ENCODE measurements around the gene FKBP1A.

FKBP1A gene

DNA sequence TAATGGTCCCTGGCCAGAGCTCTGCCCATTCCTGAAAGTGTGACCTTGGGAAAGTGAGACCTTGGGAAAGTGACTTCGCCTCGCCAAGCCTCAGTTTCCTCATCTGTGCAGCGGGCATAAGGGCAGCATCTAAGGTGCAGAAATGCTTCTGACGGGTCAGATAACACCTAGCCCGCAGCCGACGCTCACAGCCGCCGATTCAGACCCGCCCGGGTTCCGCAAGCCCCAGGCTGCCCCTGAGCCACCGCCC is 486 bp downstream of the FKBP1A start:
- DNase-seq (ENCODE audit: low spot score), result no peak
- H3K27ac ChIP-seq, result peak overlapping the region; percentile 66 to 74
- H3K4me3 ChIP-seq, result peak overlapping the region; percentile 90
- TF ChIP-seq, protein P1, sequence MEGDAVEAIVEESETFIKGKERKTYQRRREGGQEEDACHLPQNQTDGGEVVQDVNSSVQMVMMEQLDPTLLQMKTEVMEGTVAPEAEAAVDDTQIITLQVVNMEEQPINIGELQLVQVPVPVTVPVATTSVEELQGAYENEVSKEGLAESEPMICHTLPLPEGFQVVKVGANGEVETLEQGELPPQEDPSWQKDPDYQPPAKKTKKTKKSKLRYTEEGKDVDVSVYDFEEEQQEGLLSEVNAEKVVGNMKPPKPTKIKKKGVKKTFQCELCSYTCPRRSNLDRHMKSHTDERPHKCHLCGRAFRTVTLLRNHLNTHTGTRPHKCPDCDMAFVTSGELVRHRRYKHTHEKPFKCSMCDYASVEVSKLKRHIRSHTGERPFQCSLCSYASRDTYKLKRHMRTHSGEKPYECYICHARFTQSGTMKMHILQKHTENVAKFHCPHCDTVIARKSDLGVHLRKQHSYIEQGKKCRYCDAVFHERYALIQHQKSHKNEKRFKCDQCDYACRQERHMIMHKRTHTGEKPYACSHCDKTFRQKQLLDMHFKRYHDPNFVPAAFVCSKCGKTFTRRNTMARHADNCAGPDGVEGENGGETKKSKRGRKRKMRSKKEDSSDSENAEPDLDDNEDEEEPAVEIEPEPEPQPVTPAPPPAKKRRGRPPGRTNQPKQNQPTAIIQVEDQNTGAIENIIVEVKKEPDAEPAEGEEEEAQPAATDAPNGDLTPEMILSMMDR (IDR thresholded peaks at IDR 0.05), result no peak

DNA sequence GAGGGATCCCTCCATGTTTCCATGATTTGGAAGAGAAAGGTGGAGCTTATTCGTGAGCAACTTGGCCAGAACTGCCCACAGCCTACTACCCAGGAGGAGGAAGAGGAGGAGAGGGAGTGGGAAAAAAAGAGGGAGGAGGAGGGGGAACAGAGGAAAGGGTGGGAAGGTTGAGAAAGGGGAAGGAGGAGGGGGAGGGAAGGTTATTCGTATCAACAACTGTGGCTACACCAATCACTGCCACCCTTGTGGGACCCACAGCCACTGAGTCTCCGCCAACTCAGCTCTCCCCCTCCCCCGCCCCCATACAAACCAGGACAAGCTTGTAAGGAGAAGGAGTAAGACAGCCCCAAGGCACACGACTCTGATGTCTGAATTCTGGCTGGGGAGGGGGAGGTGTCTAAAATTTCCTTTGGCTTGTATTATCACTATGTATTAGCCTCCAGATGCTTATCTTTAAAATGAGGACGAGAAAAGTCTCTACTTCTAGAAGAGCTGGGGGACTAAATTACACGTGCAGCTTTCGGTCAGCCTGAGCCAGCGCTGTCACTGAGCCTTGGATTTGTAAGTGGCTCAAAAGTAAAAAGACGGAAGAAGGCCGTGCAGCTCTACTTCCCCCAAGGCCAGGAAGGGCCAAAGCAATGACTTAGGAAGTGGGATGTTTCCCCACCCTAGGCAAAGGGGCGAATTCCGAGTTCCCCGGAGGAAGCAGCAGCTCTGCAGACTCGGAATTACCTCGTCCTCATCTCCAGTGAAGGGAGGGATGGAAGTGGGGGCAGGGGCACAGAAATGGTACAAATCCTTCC is 1.0 kb downstream of the FKBP1A start:
- no peak for DNase-seq (ENCODE audit: low spot score)
- H3K27ac ChIP-seq, result peak overlapping the region; percentile 66 to 74
- peak overlapping the region; percentile 90 for H3K4me3 ChIP-seq
- TF ChIP-seq, protein P1 (IDR thresholded peaks at IDR 0.05), result no peak

DNA sequence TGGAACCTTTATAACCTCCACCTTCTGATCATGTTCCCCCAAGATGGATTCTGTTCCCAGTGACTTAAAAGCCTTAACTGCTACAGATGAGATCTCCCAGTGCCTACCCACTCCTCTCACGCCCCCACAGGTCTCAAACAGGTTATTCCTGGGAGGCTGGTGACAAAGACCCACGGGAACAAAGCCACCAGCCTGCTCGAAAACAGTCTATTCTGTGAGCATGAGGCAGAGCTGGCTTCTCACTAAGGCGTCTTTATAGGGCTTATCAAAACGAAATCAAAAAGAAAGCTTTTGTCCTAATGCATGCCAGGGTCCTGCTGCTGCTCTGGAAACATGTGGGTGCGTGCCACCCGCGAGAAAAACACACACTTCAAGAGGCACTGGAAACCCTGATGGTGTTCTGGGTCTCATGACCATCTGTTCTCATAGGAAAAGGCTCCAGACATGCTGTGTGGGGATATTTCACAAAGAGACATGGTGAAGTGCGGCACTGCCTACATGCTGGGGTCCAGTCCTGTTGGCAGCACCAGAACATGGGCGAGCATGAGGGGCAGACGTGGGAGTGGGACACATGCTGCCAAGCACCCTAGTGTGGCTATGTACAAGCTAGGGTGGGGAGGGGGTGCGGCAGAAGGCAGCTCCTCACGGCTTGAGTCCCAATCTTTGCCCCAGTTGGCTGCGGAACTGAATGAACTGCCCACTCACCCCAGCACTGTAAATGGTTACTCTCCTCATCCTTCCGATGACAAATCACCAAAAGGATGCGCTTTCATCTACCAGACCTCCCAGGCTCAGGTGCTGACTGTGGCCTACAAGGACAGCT is 2.1 kb downstream of the FKBP1A start:
- no peak for DNase-seq (ENCODE audit: low spot score)
- Histone ChIP-seq H3K4me3 (peak overlapping the region; percentile 90), H3K27ac (peak overlapping the region in 1 of 2 donors; percentile 74)
- TF ChIP-seq, protein P1 (IDR thresholded peaks at IDR 0.05), result no peak

DNA sequence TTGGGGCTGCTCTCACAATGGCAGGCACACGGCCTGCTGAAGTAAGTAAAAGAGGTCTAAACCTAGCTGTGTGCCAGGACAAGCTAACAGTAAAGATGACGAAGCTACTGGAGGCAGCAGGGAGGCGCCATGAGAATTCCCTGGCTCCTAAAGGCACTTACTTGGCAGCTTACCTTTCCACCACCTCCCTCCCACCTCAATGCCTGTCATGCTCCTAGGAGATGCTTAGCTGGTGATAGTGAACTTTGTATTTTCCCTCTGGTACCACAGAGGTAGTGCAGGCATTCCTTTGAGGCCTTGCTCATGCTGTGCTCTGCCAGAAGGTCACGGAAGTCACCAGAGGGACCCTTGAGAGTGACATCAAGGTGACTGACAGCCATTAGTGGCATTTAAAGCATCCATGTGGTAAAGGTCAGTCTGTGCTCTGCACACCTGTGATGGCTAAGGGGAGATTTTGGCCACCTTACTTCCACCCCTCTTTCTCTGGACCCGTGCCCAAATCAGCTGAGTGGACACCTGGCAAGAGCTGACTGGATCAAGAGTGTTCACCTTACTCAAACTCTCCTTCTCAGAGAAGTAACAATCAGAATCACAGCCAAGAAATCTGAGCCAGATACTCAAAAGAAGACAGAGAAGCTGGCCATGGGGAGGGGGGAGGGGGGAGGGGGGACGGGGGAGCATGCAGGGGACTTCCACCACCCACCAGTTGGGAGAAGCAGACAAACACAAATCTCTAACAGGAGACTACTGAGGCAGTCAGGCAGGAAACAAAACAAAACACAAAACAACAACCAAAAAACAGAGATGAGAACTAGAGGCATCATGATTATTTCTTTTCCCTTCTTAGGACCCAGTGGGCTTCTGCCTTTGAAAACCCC is 2.9 kb downstream of the FKBP1A start:
- DNase-seq (ENCODE audit: low spot score), result no peak
- H3K4me3 ChIP-seq, result peak overlapping the region; percentile 90
- H3K27ac ChIP-seq, result peak overlapping the region; percentile 38 to 74
- TF ChIP-seq, protein P1 (IDR thresholded peaks at IDR 0.05), result no peak

DNA sequence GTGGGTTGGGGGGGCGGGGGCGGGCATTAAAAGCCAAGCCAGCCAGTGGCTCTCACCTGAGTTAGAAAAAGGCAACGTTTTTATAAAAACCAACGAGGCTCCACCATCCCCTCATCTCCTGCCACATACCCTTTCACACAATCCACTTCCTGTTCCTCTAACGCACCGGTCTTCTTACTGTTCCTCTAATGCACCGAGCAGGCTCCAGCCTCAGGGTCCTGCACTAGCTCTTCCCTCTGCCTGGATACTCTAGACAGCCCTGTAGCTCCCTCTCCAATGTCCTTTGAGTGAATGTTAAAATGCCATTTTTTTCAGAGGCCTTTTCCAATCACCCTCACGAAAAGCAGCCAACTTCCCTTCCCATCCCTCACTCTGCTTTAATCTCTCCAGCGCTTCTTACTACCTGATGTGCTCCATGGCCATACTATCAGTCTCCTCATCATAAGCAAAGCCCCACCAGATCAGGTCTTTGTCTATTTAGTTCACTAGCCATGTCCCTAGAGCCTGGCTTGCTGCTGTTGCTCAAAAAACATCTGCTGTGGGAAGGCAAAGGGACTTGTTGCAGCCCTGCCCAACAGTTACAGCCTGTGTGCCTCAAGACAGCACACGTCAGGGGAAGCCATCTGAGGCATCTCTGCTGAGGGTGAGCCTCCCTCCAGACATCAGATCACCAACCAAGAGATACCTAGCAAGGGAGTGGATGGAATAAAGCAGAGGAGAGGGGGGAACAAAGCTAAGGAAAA is 3.9 kb downstream of the FKBP1A start:
- no peak for DNase-seq (ENCODE audit: low spot score)

DNA sequence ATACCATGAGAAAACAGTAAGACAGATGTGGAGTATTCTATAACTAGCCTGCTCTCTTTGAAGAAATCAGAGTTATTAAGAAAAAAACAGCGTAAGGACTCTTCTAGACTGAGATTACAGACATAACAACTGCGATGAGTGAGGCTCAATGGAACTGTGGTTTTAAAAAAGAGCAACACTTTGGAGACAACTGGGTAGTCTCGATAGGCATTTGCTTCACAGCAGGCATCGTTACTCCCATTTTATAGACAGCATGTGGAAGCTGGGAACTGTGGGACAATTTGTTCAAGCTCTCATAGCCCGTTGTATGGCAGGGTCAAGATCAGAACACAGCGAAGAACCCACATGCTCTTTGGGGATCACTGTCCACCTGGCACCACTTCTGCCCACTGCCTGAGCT is 4.6 kb downstream of the FKBP1A start:
- TF ChIP-seq, protein P1 (IDR thresholded peaks at IDR 0.05), result no peak
- Histone ChIP-seq H3K4me3 (peak overlapping the region; percentile 34), H3K27ac (peak overlapping the region in 1 of 2 donors; percentile 42)
- no peak for DNase-seq (ENCODE audit: low spot score)

More for the DNA sequence above, 3.9 kb downstream of the FKBP1A start:
- TF ChIP-seq, protein P1 (IDR thresholded peaks at IDR 0.05), result no peak
- Histone ChIP-seq H3K27ac (peak overlapping the region; percentile 38 to 74), H3K4me3 (peak overlapping the region; percentile 34)

Data from coronary artery (tissue), 2 donors.